Mucosa of descending colon (tissue), 3 donors: Measurements from ENCODE around the gene PTPRN2. TPM values are rescaled to one million over a fixed set of nuclear protein-coding genes. Genes with fewer than 3 reads are reported as not detected.

Experiments
- ATAC-seq: fragments of 200-7000 bp; cut with Tn5 transposase; one replicate; pipeline ENCODE4 v1.9.1; 2020; ENCODE audit warnings: mild to moderate bottlenecking, moderate library complexity
- DNase-seq, 3 donors: peaks; one replicate each; pipeline ENCODE4 v3.0.0-alpha.2; 2020
- H3K36me3 ChIP-seq: fragments of 200-600 bp; one replicate; pipeline ENCODE4 v1.8.0; 2021; ENCODE audit warnings: low read depth, mild to moderate bottlenecking
- H3K4me1 ChIP-seq: fragments of 200-600 bp; one replicate; pipeline ENCODE4 v1.8.0; 2021; ENCODE audit warnings: low read depth, mild to moderate bottlenecking
- H3K4me3 ChIP-seq: fragments of 200-600 bp; one replicate; pipeline ENCODE4 v1.8.0; 2021; ENCODE audit warnings: mild to moderate bottlenecking
- H3K9me3 ChIP-seq: fragments of 200-600 bp; one replicate; pipeline ENCODE4 v1.8.0; 2021; ENCODE audit warnings: mild to moderate bottlenecking
- intact Hi-C, 2 donors: fragments of 100-400 bp; cut with DNase I in 1 of 2; cut with micrococcal nuclease in 1 of 2; formaldehyde crosslinking; loops; one replicate each; pipeline versions ENCODE4 v1.11.0 to v1.11.1; 2022; cut with DNase I, micrococcal nuclease
- total RNA-seq, 3 donors: library from RNA; stranded (reverse); fragmentation: NEBNext Ultra II Directional in 2 of 3; extraction: Animal tissue kit (Norgen Biotek cat#: 25700) in 2 of 3; gene quantifications; one replicate each; pipeline versions ENCODE4 v1.2.1 to v1.2.4, GENCODE V29; 2021 to 2023
- TF ChIP-seq, protein P1 (sequence below): fragments of 200-600 bp; IDR thresholded peaks from one replicate; pipeline ENCODE4 v1.8.0; 2022; ENCODE audit warnings: antibody characterized with exemption, mild to moderate bottlenecking
- donor health status: DM: no; HTN: no; CAD: no; lungs with moderate emphysema.
- donor health status: DM: no; HTN: no; CAD: no.
- donor health status: DM: no; HTN: yes; CAD: no.

The PTPRN2 gene
- total RNA-seq, 3 donors from 2014 or later: 12.5 to 28.0 (median 26.2) TPM

DNA sequence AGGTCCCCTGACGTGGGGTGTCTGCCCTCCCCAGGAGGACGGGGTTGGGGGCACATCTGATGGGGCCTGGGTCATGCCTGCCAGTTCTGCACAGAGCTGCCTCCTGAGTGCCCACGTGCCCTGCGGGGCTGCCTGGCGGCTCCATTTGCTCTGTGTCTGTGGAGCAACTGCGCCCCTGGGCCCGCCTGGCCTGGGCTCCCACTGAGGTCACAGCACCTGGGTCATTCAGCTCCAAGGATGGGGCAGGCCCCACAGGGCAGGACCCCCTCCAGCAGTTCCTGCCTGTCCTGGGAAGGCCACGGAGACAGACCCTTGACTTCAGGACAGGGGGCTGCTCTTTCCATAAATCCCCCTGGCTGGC is 590.6 kb downstream of the PTPRN2 start:
- DNase-seq: no peak
- ATAC-seq: no peak
- Histone ChIP-seq H3K4me1 (no peaks in the 10 kb centered on the region), H3K36me3 (no peaks in the 10 kb centered on the region), H3K9me3 (no peaks in the 10 kb centered on the region), H3K4me3 (no peak overlapping the region)
- TF ChIP-seq, protein P1, sequence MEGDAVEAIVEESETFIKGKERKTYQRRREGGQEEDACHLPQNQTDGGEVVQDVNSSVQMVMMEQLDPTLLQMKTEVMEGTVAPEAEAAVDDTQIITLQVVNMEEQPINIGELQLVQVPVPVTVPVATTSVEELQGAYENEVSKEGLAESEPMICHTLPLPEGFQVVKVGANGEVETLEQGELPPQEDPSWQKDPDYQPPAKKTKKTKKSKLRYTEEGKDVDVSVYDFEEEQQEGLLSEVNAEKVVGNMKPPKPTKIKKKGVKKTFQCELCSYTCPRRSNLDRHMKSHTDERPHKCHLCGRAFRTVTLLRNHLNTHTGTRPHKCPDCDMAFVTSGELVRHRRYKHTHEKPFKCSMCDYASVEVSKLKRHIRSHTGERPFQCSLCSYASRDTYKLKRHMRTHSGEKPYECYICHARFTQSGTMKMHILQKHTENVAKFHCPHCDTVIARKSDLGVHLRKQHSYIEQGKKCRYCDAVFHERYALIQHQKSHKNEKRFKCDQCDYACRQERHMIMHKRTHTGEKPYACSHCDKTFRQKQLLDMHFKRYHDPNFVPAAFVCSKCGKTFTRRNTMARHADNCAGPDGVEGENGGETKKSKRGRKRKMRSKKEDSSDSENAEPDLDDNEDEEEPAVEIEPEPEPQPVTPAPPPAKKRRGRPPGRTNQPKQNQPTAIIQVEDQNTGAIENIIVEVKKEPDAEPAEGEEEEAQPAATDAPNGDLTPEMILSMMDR: no peak
- intact Hi-C loops: no loop called here

DNA sequence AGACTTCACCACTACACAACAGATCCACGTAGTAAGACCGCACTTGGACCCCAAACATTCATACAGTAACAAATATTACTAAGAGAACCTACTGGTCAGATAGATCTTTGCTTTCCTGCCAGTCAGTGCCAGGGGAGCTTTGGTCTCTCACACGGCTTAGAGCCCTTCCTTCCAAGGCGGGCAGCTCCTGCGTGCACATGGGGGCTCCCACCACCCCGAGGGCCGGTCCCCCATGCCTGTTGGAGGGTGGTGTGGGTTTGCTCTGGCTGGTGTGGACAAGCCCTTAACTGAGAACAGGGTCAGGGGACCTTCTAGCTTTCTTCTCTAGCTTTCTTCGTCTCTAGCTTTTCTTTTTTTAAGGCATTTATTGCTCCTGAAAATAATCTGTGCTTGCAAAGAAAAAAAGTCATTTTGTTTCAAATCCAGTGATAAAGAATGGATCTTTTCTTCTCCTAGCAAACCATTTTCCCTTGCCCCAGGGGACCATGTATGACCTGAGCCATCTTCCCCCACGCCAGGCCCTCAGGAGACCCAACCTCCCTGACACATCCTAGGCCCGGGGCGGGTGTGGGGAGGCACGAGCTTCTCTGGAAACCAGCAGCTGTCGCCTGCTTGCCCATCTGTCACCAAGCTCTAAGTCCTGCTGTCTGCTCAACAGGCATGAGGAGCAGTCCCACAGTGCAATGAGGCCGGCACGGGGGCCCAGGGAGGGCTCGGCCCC is 591.1 kb downstream of the PTPRN2 start:
- intact Hi-C loops: no loop called here

DNA sequence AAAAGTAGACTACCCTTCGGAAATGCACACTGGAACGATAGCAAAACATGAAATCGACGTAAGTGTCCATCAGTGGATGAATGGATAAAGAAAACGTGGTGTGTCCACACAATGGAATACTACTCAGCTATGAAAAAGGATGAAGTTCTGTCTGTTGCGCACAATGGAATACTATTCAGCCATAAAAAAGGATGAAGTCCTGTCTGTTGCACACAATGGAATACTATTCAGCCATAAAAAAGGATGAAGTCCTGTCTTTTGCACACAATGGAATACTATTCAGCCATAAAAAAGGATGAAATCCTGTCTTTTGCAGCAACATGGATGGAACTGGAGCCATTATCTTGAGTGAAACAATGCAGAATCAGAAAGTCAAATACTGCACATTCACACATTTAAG is 591.8 kb downstream of the PTPRN2 start:
- TF ChIP-seq, protein P1: no peak
- ATAC-seq (no peak), DNase-seq (no peak)
- Histone ChIP-seq H3K9me3 (no peaks in the 10 kb centered on the region), H3K4me3 (no peak overlapping the region), H3K36me3 (no peaks in the 10 kb centered on the region), H3K4me1 (no peaks in the 10 kb centered on the region)
- intact Hi-C loops: no loop called here

More for the DNA sequence above, 591.1 kb downstream of the PTPRN2 start:
- no peaks in the 10 kb centered on the region for H3K9me3 ChIP-seq
- no peak overlapping the region for H3K4me3 ChIP-seq
- DNase-seq (no peak), ATAC-seq (no peak)
- H3K36me3 ChIP-seq: no peaks in the 10 kb centered on the region
- TF ChIP-seq, protein P1: no peak
- H3K4me1 ChIP-seq: no peaks in the 10 kb centered on the region

DNA sequence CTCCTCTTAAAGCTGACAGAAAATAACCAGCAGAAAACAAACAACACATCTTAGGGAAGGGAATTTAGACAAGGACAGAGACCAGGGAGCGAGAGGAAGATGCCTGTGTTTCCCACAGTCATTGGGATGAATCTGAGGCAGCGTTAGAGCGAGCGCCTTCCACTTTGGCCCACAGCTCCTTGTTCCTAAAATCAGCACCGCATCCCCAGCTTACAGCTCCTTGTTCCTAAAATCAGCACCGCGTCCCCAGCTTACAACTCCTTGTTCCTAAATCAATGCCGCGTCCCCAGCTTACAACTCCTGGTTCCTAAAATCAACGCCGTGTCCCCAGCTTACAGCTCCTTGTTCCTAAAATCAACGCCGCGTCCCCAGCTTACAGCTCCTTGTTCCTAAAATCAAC is 593.3 kb downstream of the PTPRN2 start:
- Histone ChIP-seq H3K9me3 (no peaks in the 10 kb centered on the region), H3K4me1 (no peaks in the 10 kb centered on the region), H3K36me3 (no peaks in the 10 kb centered on the region), H3K4me3 (no peak overlapping the region)
- intact Hi-C loops: no loop called here
- DNase-seq (no peak), ATAC-seq (no peak)
- TF ChIP-seq, protein P1: no peak

DNA sequence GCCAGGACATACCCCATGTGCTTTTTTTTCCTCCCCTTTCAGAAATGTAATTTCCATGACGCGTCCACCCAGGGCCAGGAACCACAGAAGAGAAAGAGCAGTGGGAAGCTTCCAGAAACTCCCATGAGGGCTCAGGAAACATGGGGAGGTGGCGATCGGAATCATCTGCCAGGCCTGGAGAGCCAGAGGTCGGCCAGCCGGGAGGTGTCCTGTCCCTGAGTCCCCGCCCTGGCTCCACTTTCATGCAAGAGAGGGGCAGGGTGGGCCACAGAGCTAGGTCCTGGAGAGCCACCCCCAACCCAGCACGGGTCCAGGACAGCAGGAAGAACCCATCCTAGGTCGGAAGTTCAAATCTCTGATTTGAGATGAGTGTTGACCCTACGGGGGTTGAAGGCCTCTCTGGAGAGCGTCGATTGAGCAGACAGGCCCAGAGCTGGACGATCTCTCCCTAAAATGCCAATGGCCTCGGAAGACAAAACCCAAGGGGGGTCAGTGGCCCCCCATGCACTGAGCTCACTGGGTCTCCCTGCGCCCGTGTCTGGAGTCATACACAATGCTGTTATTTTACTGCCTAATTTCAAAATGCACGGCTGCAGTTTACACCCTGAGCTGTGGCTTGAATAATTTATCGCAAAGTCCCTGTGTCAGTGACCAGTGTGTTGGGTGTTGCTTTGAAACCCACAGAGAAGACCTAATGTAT is 594.1 kb downstream of the PTPRN2 start:
- ATAC-seq: no peak
- TF ChIP-seq, protein P1: no peak

More for the DNA sequence above, 594.1 kb downstream of the PTPRN2 start:
- intact Hi-C loops: no loop called here
- DNase-seq: no peak
- H3K4me3 ChIP-seq: no peak overlapping the region
- no peaks in the 10 kb centered on the region for H3K4me1 ChIP-seq
- H3K9me3 ChIP-seq: no peaks in the 10 kb centered on the region
- no peaks in the 10 kb centered on the region for H3K36me3 ChIP-seq
